ENCODE data around the gene DYNC2H1. TPM values are rescaled to one million over a fixed set of nuclear protein-coding genes. Genes with fewer than 3 reads are reported as not detected.

The DYNC2H1 gene, protein sequence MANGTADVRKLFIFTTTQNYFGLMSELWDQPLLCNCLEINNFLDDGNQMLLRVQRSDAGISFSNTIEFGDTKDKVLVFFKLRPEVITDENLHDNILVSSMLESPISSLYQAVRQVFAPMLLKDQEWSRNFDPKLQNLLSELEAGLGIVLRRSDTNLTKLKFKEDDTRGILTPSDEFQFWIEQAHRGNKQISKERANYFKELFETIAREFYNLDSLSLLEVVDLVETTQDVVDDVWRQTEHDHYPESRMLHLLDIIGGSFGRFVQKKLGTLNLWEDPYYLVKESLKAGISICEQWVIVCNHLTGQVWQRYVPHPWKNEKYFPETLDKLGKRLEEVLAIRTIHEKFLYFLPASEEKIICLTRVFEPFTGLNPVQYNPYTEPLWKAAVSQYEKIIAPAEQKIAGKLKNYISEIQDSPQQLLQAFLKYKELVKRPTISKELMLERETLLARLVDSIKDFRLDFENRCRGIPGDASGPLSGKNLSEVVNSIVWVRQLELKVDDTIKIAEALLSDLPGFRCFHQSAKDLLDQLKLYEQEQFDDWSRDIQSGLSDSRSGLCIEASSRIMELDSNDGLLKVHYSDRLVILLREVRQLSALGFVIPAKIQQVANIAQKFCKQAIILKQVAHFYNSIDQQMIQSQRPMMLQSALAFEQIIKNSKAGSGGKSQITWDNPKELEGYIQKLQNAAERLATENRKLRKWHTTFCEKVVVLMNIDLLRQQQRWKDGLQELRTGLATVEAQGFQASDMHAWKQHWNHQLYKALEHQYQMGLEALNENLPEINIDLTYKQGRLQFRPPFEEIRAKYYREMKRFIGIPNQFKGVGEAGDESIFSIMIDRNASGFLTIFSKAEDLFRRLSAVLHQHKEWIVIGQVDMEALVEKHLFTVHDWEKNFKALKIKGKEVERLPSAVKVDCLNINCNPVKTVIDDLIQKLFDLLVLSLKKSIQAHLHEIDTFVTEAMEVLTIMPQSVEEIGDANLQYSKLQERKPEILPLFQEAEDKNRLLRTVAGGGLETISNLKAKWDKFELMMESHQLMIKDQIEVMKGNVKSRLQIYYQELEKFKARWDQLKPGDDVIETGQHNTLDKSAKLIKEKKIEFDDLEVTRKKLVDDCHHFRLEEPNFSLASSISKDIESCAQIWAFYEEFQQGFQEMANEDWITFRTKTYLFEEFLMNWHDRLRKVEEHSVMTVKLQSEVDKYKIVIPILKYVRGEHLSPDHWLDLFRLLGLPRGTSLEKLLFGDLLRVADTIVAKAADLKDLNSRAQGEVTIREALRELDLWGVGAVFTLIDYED (N-terminal part only)
- 1 to 10 TPM; 1.7 to 3.7 TPM for total RNA-seq

DNA sequence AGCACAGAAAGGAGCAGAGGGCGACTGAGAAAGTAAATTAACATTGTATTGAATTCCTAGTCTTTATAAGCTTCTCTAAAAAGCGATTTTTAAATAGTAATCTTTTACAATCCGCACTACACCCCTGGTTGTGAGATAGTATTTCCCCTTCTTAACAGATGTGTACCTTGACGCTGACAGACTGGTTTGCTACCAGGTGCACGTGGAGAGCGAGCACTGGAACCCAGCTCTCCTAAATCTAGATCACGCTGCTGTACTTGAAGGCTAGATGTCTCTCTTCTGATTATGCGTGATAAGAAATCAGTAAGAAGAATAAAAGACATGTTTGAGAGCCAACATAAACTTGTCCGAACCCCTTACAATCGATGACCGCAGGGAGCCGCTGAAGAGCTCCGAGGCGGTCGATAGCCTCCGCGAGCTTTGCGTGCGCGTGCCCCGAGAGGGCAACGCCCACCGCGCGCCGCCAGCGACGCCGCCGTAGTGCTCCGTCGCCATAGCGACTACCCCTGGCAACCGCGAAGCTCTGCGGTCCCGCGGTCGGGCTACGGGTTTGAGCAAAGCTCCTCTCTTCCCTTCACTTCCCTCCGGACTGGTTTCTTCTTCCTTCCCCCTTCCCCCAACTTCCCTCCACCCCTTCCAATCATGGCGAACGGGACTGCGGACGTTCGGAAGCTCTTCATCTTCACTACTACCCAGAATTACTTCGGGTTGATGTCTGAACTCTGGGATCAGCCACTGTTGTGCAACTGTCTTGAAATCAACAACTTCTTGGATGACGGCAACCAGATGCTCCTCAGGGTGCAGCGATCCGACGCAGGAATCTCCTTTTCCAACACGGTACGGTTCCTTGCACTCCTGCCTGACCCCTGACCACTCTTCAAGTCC, at the start of gene DYNC2H1:
Gene DYNC2H1, plus strand, starts transcription at position 494 of the 885 bp plus-strand sequence. Its CDS starts 149 bp downstream, at position 643.
- Mint-ChIP-seq H3K9me3 (no peaks in the 10 kb centered on the region), H3K4me1 (ENCODE audit: low read depth in 2 of 2) (peaks cover 9 to 18% of the 10 kb centered on the region in 2 donors), H3K27me3 (peaks cover 7 to 8% of the 10 kb centered on the region in 2 donors), H3K36me3 (no peaks in the 10 kb centered on the region), H3K4me3 (peak within 1 kb of the TSS; percentile 93), H3K27ac (peak within 1 kb of the TSS; percentile 85 to 93)
- peak; percentile 99 to 100 for ATAC-seq
- peak; percentile 92 for DNase-seq (ENCODE audit: low spot score)

DNA sequence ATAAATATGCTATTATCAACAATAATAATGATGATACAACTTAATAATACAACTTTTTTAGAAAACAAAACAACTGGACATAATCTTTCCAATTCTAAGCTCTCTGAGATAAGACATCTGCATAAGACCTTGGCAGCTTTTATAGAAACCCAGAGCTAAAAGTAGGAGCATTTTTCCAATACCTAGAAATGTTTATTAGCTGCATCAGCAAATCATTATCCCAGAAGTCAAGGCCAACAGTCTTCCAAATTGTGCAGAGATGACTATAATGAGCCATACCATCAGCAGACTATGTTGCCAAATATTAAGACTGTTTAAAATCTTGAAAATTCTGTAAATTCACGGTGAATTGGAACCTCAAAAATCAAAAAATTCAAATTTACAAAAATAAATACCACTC, 47.6 kb upstream of the DYNC2H1 start:
- no peak overlapping the region for H3K27ac Mint-ChIP-seq
- no peak overlapping the region for H3K4me3 Mint-ChIP-seq
- ATAC-seq, result no peak
- DNase-seq (ENCODE audit: low spot score), result no peak
- H3K9me3 Mint-ChIP-seq, result no peaks in the 10 kb centered on the region
- H3K36me3 Mint-ChIP-seq, result peaks cover 16% of the 10 kb centered on the region
- H3K4me1 Mint-ChIP-seq (ENCODE audit: low read depth in 2 of 2), result peaks cover 0 to 5% of the 10 kb centered on the region in 2 donors
- no peaks in the 10 kb centered on the region for H3K27me3 Mint-ChIP-seq

DNA sequence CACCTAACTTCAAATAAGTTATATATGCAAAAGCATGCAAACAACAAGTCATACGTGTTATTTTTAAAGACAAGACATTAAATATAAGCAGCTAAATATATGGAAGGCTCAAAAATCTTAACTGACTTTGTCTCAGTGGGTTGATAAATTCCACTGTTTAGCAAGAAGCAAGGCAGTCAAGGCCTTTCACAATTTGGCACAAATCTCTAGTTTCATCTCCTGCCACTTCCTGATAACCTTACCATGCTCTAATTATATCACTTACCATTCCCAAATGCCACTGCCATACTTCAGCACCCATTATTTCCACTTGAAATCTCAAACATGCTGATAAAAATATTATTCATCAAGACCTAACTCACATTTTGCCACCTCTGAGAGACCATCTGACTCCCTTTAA, 42.1 kb upstream of the DYNC2H1 start:
- H3K27me3 Mint-ChIP-seq, result no peaks in the 10 kb centered on the region
- peaks cover 17% of the 10 kb centered on the region for H3K36me3 Mint-ChIP-seq
- H3K4me1 Mint-ChIP-seq (ENCODE audit: low read depth in 2 of 2), result peaks cover 32 to 50% of the 10 kb centered on the region in 2 donors
- peak overlapping the region; percentile 47 for H3K4me3 Mint-ChIP-seq
- H3K27ac Mint-ChIP-seq, result peak overlapping the region; percentile 18 to 39
- ATAC-seq, result no peak
- DNase-seq (ENCODE audit: low spot score), result no peak
- H3K9me3 Mint-ChIP-seq, result no peaks in the 10 kb centered on the region

DNA sequence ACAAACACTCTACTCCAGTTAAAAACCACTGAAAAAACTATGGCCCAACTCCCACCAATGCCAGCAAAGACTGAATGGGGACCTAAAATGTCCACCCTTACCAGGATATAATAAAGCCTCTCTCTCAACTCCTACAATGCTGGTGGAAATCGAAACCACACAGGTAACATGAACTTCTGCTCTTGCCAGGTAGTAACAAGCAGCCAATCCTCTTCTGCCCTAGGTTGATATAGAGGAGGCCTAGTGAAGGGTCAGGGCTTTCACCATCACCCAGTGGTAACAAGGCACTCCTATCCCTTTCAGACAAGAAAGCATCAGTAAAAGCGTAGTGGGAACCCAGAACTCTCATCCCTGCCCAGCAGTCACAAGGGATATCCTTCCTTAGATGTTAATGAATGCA, 39.9 kb upstream of the DYNC2H1 start:
- peak overlapping the region; percentile 50 to 82 for H3K27ac Mint-ChIP-seq
- peak overlapping the region; percentile 34 for H3K4me3 Mint-ChIP-seq

DNA sequence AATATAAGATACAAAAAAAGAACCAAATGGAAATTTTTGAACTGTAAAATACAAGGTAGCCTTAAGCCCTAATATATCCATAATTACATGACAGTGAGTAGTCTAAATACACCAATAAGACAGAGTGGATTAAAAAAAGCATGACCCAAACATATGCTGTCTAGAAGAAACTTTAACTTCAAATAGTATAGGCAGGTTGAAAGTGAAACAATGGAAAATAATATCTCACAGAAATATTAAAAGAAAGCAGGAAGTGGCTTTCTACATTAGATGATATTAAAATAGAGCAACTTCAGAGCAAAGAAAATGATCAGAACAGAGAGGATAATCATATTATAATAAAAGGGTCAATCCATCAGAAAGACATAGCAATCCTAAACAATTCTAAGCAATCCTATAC, 39.1 kb upstream of the DYNC2H1 start:
- H3K27ac Mint-ChIP-seq, result peak overlapping the region; percentile 50 to 82
- H3K4me1 Mint-ChIP-seq (ENCODE audit: low read depth in 2 of 2), result peaks cover 32 to 50% of the 10 kb centered on the region in 2 donors
- H3K4me3 Mint-ChIP-seq, result peak overlapping the region; percentile 34
- DNase-seq (ENCODE audit: low spot score) (no peak), ATAC-seq (peak in 1 of 2 donors; percentile 38)
- no peaks in the 10 kb centered on the region for H3K27me3 Mint-ChIP-seq
- H3K9me3 Mint-ChIP-seq, result no peaks in the 10 kb centered on the region
- H3K36me3 Mint-ChIP-seq, result peaks cover 11% of the 10 kb centered on the region

More for the DNA sequence above, 39.9 kb upstream of the DYNC2H1 start:
- DNase-seq (ENCODE audit: low spot score) (no peak), ATAC-seq (no peak)
- Mint-ChIP-seq H3K9me3 (no peaks in the 10 kb centered on the region), H3K4me1 (ENCODE audit: low read depth in 2 of 2) (peaks cover 32 to 50% of the 10 kb centered on the region in 2 donors), H3K27me3 (no peaks in the 10 kb centered on the region), H3K36me3 (peaks cover 11% of the 10 kb centered on the region)

DNA sequence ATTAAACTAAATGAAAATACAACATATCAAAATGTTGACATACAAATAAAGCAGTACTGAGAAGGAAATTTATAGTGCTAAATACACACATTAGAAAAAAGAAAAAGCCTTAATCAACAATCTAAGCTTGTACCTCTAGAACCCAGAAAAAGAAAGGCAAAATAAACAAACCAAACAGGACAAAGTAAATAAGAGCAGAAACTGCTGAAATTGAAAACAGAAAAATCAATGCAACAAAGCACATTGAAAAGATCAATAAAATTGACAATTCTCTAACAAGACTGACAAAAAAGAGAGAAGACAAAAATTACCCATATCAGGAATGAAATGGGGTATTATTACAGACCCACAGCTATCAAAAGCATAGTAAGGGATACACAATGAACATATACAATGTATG, 38.2 kb upstream of the DYNC2H1 start:
- peak overlapping the region; percentile 50 to 82 for H3K27ac Mint-ChIP-seq
- H3K9me3 Mint-ChIP-seq, result no peaks in the 10 kb centered on the region
- H3K27me3 Mint-ChIP-seq, result no peaks in the 10 kb centered on the region
- peaks cover 32 to 50% of the 10 kb centered on the region in 2 donors for H3K4me1 Mint-ChIP-seq (ENCODE audit: low read depth in 2 of 2)
- DNase-seq (ENCODE audit: low spot score), result no peak
- ATAC-seq, result no peak
- peaks cover 11% of the 10 kb centered on the region for H3K36me3 Mint-ChIP-seq
- no peak overlapping the region for H3K4me3 Mint-ChIP-seq

DNA sequence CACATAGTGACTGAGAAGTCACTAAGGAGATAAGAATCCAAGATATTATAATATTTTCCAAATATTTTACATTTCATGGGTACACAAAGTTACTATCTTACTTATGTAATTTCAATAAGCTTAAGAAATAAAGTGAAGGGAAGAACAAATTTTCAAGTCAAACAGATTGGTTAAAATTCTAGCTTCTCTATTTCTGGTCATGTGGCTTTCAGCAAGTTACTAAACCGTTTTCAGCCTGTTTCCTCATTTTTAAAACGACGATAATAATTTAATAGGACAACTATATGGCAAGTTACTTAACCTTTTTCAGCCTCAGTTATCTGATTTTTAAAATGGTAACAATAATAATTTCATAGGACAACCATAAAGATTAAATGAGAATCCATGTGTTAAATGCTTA, 32.9 kb upstream of the DYNC2H1 start:
- Mint-ChIP-seq H3K4me3 (no peak overlapping the region), H3K27me3 (no peaks in the 10 kb centered on the region), H3K9me3 (no peaks in the 10 kb centered on the region), H3K27ac (no peak overlapping the region), H3K36me3 (peaks cover 18% of the 10 kb centered on the region), H3K4me1 (ENCODE audit: low read depth in 2 of 2) (peaks cover 0 to 4% of the 10 kb centered on the region in 2 donors)
- no peak for ATAC-seq
- no peak for DNase-seq (ENCODE audit: low spot score)

DNA sequence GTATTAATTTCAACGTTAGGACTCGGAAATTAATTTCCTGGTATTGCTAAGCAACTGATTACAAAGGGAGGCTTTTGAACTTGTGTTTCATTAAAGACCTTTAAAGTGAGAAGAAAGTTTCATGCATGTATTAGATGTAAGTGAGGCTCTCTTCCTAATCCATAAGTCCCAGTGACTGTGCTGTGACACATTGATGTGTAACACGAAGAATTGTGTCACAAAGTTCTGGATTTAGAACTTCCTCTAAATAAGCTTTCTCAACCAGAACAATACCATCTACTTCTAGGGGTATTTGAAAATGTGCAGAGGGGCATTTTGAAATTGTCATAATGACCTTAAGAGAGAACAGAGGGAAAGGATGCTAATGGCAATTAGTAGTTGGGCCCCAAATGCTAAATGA, 31.7 kb upstream of the DYNC2H1 start:
- H3K36me3 Mint-ChIP-seq, result peaks cover 18% of the 10 kb centered on the region
- H3K9me3 Mint-ChIP-seq, result no peaks in the 10 kb centered on the region
- no peaks in the 10 kb centered on the region for H3K27me3 Mint-ChIP-seq
- peaks cover 0 to 4% of the 10 kb centered on the region in 2 donors for H3K4me1 Mint-ChIP-seq (ENCODE audit: low read depth in 2 of 2)
- no peak for DNase-seq (ENCODE audit: low spot score)
- no peak for ATAC-seq
- no peak overlapping the region for H3K27ac Mint-ChIP-seq
- no peak overlapping the region for H3K4me3 Mint-ChIP-seq

DNA sequence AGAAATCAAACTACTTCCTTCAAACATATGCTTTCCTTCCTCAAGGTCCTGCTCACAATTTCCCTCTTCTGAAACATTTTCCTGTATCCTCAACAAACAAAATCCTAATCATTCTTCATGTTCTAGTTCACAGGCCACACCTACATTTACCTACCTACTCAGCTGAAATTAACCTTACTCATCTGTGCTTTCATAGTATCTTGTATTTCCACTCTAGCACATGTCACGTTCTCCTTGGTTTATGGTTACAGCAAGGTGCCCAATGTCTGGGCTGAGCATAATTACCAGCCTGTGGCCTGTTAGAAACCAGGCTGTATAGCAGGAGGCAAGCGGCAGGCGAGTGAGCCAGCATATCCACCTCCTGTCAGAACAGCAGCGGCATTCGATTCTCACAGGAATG, 30.5 kb upstream of the DYNC2H1 start:
- H3K4me1 Mint-ChIP-seq (ENCODE audit: low read depth in 2 of 2), result peaks cover 0 to 4% of the 10 kb centered on the region in 2 donors
- no peaks in the 10 kb centered on the region for H3K9me3 Mint-ChIP-seq
- ATAC-seq (no peak), DNase-seq (ENCODE audit: low spot score) (no peak)
- H3K27me3 Mint-ChIP-seq, result no peaks in the 10 kb centered on the region
- no peak overlapping the region for H3K27ac Mint-ChIP-seq
- peaks cover 18% of the 10 kb centered on the region for H3K36me3 Mint-ChIP-seq
- no peak overlapping the region for H3K4me3 Mint-ChIP-seq

DNA sequence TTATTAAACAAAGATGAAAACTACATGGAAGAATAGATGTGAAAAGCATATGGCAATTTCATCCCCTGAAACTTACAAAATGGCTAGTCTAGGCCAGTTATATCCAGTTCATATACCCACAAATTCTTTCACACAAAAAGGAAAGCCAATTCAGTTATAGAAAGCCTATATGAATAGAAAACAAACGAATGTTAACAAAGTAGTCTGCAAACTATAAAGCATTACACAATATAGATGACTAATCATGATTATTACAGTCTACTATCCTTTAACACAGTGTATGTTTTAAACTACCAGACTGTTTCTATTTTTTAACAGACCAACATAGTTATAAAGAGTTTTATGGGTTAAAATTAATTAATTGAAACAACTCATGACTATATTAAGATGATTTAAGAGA, 29.4 kb upstream of the DYNC2H1 start:
- ATAC-seq (no peak), DNase-seq (ENCODE audit: low spot score) (no peak)
- Mint-ChIP-seq H3K4me3 (no peak overlapping the region), H3K27ac (no peak overlapping the region), H3K27me3 (no peaks in the 10 kb centered on the region), H3K9me3 (no peaks in the 10 kb centered on the region), H3K36me3 (peaks cover 18% of the 10 kb centered on the region), H3K4me1 (ENCODE audit: low read depth in 2 of 2) (peaks cover 0 to 4% of the 10 kb centered on the region in 2 donors)

DNA sequence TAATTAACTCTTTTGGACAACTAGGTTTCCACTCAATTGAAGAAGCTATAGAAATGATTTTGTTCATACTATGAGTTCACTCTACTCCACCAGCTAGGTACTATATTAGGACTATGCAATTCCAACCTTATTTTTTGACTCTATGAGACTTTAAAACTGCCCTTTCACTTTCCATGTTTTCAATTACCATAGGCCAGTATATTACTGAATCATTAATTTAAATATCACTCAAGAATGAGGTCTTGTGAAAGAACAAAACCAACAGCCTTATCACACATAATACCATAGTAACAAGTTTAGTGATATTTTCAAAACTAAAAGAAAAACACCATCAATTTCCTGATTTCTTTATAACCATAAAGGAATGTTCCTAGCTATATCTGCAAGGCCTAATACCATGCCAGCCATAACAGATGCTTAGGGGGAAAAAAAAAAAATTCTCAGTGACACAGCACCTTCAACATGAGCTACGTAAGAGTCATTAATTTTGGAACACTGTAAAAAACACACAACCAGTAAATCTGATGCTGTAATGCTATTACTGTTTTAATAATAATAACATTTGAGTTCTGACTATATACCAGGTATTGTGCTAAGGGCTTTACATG, 23.4 kb upstream of the DYNC2H1 start:
- Mint-ChIP-seq H3K4me3 (no peak overlapping the region), H3K4me1 (ENCODE audit: low read depth in 2 of 2) (peaks cover 7 to 8% of the 10 kb centered on the region in 2 donors), H3K27me3 (no peaks in the 10 kb centered on the region), H3K9me3 (no peaks in the 10 kb centered on the region), H3K36me3 (no peaks in the 10 kb centered on the region), H3K27ac (no peak overlapping the region)
- ATAC-seq, result no peak
- DNase-seq (ENCODE audit: low spot score), result no peak

DNA sequence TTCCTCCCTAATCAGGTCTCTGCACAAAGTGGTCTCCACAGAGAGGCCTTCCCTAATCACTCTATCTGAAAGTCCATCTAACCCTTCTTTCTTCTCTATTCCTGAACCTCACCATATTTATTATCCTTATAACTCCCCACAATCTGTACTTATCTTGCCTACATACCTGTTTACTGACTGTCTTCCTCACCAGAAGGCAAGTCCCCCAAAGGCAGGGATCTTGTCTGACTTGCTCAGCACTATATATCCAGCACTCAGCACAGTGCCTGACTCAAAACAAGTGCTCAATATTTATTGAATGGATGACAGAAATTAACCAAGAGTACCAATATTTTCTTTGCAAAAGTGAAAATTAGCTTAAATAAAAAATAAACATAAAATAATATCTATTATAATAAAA, 22.8 kb upstream of the DYNC2H1 start:
- DNase-seq (ENCODE audit: low spot score) (no peak), ATAC-seq (no peak)
- no peak overlapping the region for H3K27ac Mint-ChIP-seq
- no peak overlapping the region for H3K4me3 Mint-ChIP-seq
- H3K4me1 Mint-ChIP-seq (ENCODE audit: low read depth in 2 of 2), result peaks cover 7 to 8% of the 10 kb centered on the region in 2 donors
- no peaks in the 10 kb centered on the region for H3K27me3 Mint-ChIP-seq
- no peaks in the 10 kb centered on the region for H3K9me3 Mint-ChIP-seq
- no peaks in the 10 kb centered on the region for H3K36me3 Mint-ChIP-seq

Data from natural killer cell treated with Interleukin-12 subunit alpha and Interleukin-12 subunit beta and Interleukin-15 and Interleukin-18, amount 100 ng/mL, for 72 hours (primary cell).